Fibroblast of skin of left quadriceps (primary cell): ENCODE results near the gene CUL9.

ENCODE experiments used
- DNase-seq, 2 experiments: peaks; one replicate each; pipeline ENCODE4 v3.0.0-alpha.2; 2013; ENCODE audit warnings: low read depth in 2 of 2

CUL9 gene

GRCh38 chr6:43229803-43230620 is 48.0 kb downstream of the CUL9 start:
- DNase-seq = no peak

GRCh38 chr6:43231053-43231452 is 49.1 kb downstream of the CUL9 start:
- DNase-seq = no peak

DNA sequence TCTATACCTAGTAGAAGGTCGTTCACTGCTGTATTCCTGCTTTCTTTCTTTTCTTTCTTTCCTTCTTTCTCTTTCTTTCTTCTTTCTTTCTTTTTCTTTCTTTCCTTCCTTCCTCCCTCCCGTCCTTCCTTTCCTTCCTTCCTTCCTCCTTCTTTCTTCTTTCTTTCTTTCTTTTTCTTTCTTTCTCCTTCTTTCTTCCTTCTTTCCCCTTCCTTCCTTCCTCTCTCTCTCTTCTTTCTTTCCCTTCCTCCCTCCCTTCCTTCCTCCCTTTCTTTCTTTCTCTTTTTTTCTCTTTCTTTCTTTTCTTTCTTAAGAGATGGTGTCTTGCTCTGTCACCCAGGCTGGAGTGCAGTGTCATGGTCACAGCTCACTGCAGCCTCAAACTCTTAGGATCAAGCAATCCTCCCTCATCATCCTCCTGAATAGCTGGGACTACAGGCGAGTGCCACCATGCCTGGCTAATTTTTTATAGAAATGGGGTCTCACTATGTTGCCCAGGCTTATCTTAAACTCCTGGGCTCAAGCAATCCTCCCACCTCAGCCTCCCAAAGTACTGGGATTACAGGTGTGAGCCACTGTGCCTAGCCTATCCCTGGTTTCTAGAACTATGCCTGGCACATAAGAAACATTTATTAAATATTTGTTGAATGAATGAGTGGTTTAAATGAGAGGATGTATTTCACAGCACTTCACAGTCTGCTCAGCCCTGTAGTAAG is 49.9 kb downstream of the CUL9 start:
- no peak for DNase-seq

DNA sequence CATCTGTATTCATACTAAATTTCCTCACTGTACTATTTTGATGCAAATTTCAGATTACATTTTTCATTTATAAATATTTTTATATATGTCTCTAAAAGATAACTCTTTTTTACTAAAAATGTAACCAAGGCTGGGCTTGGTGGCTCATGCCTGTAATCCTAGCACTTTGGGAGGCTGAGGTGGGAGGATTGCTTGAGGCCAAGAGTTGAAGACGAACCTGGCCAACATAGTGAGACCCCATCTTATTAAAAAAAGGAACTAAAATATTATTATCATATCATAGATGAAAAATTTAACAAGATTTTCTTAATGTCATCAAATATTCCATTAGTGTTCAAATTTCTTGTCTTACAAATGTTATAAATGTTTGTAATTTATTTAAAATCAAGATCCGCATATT is 53.8 kb downstream of the CUL9 start:
- DNase-seq = no peak

DNA sequence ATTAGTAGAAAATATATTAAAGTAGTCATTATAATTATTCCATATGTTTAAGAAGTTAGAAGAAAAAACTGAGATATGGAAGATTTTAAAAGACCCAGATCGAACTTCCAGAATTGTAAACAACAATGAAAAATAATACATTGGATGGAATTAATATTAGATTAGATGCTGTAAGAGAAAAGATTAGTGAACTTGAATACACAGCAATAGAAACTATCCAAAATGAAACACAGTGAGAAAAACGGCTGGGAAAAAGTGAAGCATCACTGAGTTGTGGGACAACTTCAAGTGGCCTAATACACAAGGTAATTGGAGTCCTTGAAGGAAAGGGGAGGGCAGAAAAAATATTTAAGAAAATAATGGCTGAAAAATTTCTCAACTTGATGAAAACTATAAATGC is 57.1 kb downstream of the CUL9 start:
- no peak for DNase-seq

DNA sequence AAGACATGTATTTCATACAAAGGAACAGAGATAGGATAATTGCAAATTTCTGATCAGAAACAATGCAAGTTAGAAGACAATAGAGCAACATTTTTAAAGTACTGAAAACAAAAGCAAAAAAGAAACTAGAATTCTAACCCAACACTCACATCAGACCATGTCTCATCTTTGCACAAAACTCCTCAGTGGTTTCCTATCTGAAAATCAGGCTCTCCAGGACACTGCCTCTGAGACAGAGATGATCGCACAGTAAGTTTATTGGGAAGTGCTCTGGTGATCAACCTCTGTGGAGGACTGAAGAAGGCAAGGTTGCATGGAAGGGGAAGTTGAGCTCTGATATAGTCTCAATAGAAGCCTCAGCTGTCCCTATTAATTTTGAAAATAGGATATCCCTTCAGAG is 59.0 kb downstream of the CUL9 start:
- no peak for DNase-seq

DNA sequence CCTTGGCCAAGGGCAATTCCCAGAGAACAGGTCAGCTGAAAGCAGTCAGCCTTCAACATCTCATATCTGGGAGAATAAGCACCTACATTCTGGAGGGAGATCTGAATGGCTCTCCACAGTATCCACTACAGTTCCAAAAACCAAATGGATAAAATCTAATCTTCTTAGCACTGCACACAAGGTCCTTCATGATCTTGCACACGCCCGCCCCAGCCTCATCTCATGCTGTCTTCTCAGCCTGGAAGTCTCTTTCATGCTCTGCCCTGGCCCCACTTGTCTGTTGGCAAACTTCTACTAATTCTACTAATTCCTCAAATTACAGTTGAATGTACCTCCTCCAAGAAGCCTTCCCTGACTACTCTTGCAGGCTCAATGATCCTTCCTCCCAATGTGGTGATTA is 59.5 kb downstream of the CUL9 start:
- DNase-seq = no peak

DNA sequence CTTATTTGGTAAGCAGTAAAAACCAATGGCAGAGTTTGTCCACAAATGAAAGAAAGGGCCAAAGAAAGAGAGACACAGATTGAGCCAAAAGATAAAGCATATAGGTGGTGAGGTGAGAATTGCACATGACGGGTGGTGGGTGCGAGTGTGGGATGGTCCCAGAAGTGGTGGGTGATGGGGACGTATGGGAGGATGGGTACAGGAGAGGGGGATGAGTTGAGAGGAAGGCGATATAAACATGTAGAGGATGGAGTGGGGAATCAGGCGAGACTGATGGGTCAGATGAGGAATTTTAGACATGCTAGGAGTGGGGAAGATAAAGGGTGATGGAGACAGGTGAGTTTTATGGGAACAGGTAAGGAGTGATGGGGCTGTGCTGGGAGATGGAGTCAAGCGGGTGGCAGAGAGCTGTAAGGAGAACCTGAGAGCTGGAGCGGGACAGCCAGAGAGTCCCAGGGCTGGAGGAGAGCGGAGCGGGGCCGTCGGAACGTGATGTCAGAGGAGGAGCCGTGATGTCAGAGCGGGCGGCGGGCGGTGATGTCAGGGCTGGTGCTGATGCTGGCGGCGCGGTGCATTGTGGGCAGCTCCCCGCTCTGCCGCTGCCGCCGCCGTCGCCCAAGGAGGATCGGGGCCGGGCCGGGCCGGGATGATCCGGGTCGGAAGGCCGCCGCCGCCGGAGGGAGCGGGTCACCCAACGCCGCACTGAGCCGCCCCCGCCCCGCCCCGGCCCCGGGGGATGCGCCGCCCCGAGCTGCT is 61.1 kb downstream of the CUL9 start, which contains the start of gene TTBK1:
TTBK1 (plus strand) TSS at position 574 of the 756 bp plus-strand sequence. CDS start 3,180 bp downstream, outside the sequence.
- DNase-seq = no peak

- no peak for DNase-seq
Observed at GRCh38 chr6:43243664-43244321, 61.8 kb downstream of the CUL9 start.

DNA sequence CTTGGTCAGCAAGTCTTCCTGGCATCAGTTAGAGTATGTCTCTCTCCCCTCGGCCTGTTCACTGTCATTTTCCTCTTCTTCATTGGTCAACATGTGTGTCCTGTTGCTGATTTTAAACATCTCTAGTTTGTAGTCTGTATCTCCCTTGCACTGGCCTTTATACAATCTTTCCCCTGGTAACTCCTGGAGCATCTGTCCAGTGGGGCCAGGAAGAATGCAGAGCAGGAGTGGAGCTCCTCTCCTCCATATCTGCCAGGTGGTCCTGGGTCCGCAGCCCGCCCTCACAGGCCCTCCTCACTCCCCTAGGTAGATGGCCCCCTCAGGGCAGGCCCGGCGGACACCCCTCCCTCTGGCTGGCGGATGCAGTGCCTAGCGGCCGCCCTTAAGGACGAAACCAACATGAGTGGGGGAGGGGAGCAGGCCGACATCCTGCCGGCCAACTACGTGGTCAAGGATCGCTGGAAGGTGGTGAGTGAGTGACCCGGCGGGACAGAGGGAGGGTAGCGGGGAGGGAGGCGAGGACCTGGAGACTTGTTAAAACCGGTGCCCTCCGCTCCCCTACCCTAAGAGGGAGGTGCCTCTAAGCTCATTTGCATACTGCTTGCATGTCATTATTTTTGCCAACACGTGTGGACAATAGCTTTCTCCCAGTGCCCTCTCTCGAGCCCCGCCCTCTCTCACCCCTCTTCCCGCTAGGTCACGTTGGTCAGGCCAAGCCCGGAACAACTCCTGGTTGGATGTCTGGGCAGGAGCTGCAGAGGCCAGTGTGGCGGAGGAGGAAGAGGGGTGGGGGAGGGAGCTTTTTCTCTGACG is 64.5 kb downstream of the CUL9 start:
- no peak for DNase-seq

DNA sequence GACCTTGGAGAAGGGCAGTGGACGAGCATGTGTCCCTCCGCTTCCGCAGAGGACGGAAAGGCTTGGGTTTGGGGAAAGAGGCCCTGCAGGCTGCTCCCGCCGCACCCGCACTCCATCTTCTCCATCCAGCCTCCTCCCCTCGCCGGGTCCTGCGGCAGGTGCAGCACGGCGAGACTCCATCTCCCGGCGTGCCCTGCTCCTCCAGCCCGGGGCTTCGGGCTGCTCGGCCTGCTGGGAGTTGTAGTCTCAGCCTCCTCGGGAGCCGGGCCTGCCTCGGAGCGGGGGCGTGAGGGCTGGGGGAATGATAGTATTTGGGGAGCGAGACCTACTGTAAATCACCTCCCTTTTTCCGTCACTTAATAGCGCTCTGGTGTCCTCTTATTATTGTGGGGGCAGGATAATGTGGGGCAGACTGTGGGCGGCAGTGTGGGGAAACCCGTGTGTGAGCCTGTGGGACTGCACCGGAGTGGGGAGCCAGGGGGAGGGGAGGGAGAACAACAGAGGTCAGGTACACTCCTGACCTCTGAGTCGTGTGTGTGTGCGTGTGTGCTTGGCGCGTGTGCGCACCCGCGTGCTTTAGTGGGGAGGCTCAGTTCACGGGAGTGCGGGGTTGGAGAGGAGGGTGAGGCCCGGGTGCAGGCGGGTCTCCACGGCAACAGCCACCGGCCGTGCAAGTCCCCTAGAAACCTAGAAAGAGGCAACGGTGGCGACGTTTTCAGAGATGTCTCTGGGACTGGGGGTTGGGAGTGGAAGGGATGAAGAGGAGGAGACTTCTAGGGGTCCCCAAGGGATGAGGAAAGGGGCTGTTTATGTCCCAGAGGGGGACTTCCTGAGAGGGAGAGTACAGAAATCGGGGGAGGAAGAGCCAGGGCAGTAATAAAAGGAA is 65.4 kb downstream of the CUL9 start:
- DNase-seq = no peak

DNA sequence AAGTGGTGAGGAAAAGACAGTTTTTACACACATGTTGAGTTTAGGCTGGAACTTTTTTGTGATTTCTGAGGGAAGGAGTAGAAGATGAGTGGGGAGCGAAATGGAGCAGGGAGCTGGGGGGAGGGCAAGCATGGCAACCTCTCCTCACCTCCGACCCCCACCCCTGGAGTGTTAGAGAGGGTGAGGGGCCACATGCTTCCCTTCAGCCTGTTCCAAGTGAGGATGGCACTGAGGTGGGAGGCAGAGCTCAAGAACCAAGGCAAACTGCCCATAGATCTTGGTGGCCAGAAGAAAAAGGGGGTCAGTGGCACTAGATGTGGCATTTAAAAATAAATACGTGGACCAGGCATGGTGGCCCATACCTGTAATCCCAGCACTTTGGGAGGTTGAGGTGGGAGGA is 66.1 kb downstream of the CUL9 start:
- no peak for DNase-seq

DNA sequence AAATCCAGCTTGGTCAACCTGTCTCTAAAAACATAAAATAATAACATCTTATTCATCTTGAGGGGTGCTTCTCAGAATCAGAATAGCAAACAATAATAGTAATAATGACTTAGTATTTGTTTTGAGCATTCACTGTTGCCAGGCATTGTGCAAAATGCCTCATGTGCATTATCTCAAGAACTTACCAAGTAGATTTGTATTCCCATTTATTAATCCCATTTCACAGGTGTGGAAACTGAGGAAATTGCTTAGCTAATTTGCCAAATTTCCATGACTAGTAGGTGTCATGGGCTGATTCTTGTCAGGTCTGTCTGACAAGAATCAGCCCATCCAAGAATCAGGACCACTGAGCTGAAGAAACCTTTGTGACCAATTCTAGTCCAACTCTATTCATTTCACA is 66.8 kb downstream of the CUL9 start:
- DNase-seq = no peak

GRCh38 chr6:43250992-43251373 is 69.0 kb downstream of the CUL9 start:
- DNase-seq = no peak

DNA sequence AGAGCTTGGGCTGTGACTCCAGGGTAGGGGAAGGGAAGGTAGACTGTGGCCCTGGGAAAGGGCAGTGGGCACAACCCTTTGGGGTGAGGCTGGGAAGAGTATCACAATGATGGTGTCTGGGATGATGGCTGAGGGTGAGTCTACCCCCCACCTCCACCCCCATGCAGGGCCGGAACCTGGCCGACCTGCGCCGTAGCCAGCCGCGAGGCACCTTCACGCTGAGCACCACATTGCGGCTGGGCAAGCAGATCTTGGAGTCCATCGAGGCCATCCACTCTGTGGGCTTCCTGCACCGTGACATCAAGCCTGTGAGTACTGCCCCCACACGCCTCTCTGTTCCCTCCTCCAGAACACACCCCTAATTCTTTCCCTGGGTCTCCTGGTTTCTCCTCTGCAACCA is 71.4 kb downstream of the CUL9 start:
- DNase-seq = no peak

DNA sequence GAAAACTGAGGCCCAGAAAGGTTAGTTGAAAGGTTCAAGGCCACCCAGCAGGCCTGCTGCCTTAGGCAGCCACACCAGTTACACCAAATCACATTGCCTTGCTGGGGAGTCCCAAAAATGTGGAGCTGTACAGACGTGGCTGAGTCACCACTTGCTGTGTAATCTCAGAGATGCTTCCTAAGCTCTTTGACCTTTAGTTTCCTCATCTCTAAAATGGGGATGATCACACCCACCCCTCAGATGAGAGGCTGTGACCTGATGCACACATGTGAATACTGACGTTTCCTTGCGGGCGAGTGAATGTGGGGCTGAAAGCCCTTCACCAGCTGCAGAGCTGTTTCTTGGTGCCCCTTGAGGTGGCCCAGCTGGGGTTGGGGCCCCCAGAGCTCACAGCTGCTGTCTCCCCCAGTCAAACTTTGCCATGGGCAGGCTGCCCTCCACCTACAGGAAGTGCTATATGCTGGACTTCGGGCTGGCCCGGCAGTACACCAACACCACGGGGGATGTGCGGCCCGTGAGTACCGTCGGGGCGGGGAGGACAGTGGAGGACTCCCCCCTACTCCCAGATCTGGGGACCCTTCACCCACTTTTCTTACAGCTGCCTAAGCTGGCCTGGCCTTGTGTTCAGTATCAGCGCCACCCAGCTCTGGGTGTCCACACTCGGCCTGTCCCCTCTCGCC is 72.3 kb downstream of the CUL9 start:
- DNase-seq = no peak

DNA sequence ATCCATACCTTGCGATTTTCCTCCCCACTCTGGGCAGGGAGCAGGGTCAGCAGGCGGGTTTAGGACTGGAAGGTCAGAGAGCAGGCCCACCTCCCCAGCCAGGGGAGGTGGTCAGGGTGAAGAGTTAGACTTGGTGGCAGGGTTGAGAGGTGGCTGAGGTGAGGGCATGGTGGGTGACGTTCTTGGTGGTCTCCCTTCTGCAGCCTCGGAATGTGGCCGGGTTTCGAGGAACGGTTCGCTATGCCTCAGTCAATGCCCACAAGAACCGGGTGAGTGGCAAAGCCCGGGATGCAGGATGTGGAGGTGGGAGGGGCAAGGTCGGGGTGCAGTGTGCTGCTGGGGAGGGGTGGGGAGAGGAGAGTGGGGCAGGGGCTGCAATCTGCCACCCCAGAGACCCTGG is 72.8 kb downstream of the CUL9 start:
- no peak for DNase-seq

- no peak for DNase-seq
Observed at GRCh38 chr6:43255408-43256054, 73.5 kb downstream of the CUL9 start.
